GM19328 (cell line): Measurements from ENCODE around the gene TKTL1.
"Not testable (repeated sequence)": the region's sequence is repeated elsewhere in the genome, so short reads cannot be mapped to it uniquely, and the experiment has no call there.

Experiments used
- ATAC-seq: cut with Tn5 transposase; IDR thresholded peaks from one replicate; pipeline ENCODE4 v1.9.1; 2021; ENCODE audit warnings: mild to moderate bottlenecking, moderate library complexity; ENCODE audit not compliant: unreplicated experiment

TKTL1 gene

GRCh38 chrX:154343063-154343462 lies 47.5 kb downstream of the TKTL1 start:
- not testable (repeated sequence) for ATAC-seq

GRCh38 chrX:154343620-154344019 lies 48.0 kb downstream of the TKTL1 start:
- not testable (repeated sequence) for ATAC-seq

GRCh38 chrX:154348114-154348531 lies 52.5 kb downstream of the TKTL1 start:
- no peak for ATAC-seq

GRCh38 chrX:154348646-154349358 lies 53.2 kb downstream of the TKTL1 start:
- ATAC-seq, result no peak

- ATAC-seq, result no peak
These were observed 53.9 kb downstream of the TKTL1 start for GRCh38 chrX:154349359-154349935.

- ATAC-seq, result no peak
These were observed 54.4 kb downstream of the TKTL1 start for GRCh38 chrX:154349979-154350378.

GRCh38 chrX:154350429-154351182 lies 55.0 kb downstream of the TKTL1 start:
- ATAC-seq, result no peak

- ATAC-seq, result no peak
These were observed 55.8 kb downstream of the TKTL1 start for GRCh38 chrX:154351183-154352011.

GRCh38 chrX:154352012-154352401 lies 56.4 kb downstream of the TKTL1 start:
- no peak for ATAC-seq

- no peak for ATAC-seq
These were observed 56.9 kb downstream of the TKTL1 start for GRCh38 chrX:154352466-154352865.

- no peak for ATAC-seq
These were observed 57.7 kb downstream of the TKTL1 start for GRCh38 chrX:154353172-154353843.

- ATAC-seq, result no peak
These were observed 58.4 kb downstream of the TKTL1 start for GRCh38 chrX:154354013-154354412.

GRCh38 chrX:154354516-154354915 lies 58.9 kb downstream of the TKTL1 start:
- no peak for ATAC-seq

GRCh38 chrX:154355094-154355775 lies 59.6 kb downstream of the TKTL1 start:
- ATAC-seq, result no peak

- ATAC-seq, result no peak
These were observed 60.2 kb downstream of the TKTL1 start for GRCh38 chrX:154355776-154356140.

- no peak for ATAC-seq
These were observed 61.0 kb downstream of the TKTL1 start for GRCh38 chrX:154356596-154356995.

- ATAC-seq, result no peak
These were observed 61.6 kb downstream of the TKTL1 start for GRCh38 chrX:154357205-154357604.

- no peak for ATAC-seq
These were observed 62.4 kb downstream of the TKTL1 start for GRCh38 chrX:154358011-154358410.

- no peak for ATAC-seq
These were observed 63.2 kb downstream of the TKTL1 start for GRCh38 chrX:154358829-154359228.
